ENCODE results near the gene TRIB2.

TRIB2 gene

DNA sequence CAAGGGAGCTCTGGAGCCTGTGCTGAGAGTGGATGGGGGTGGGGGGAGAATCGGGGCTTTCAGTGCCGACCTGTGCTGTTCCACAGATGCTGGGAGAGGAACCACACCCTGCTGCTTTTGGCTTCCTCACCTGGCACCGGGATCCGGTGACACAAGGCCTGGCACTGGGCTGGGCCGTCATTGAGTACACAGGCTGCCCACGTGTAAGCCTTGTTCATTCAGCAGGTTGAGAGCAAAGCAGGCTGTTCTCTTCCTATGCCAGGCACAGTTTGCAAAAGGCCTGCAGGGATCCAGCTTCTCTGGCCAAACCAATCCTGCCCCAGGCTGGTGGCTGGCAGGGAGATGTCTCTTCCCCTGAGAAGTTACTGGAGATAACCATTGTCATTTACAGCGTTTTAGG, 17.1 kb downstream of the TRIB2 start:
- Histone ChIP-seq H3K9ac (ENCODE audit: low read length) (no peak overlapping the region), H3K14ac (ENCODE audit: low read length) (no peak overlapping the region), H3K36me3 (ENCODE audit: control insufficient read depth in 1 of 2, insufficient read depth in 2 of 2, low read length in 2 of 2) (peaks cover 0 to 2% of the 10 kb centered on the region in 2 experiments), H3K79me1 (ENCODE audit: low read length) (no peaks in the 10 kb centered on the region), H3K27me3 (ENCODE audit: insufficient read depth, low read length) (no peaks in the 10 kb centered on the region), H3K4ac (ENCODE audit: low read depth, low read length) (no peak overlapping the region), H3K18ac (ENCODE audit: low read length) (no peak overlapping the region), H3K23ac (ENCODE audit: low read length) (no peak overlapping the region), H4K91ac (ENCODE audit: low read depth, low read length) (no peak overlapping the region), H3K79me2 (ENCODE audit: control insufficient read depth, insufficient read depth, low read length, poor library complexity) (no peaks in the 10 kb centered on the region), H4K12ac (ENCODE audit: low read depth, low read length) (no peak overlapping the region), H2BK120ac (ENCODE audit: insufficient read depth, low read length, poor library complexity) (no peak overlapping the region), H3K9me3 (ENCODE audit: insufficient read depth, low read depth, low read length) (peaks cover 1% of the 10 kb centered on the region), H3K4me1 (ENCODE audit: control insufficient read depth in 1 of 2, insufficient read depth in 2 of 2, low read length in 2 of 2) (peaks cover 0 to 13% of the 10 kb centered on the region in 2 experiments), H2BK5ac (ENCODE audit: low read depth, low read length, poor library complexity) (no peak overlapping the region), H3K27ac (ENCODE audit: low read depth, low read length) (no peak overlapping the region), H3K4me3 (ENCODE audit: low read depth, low read length) (no peak overlapping the region), H4K8ac (ENCODE audit: low read depth, low read length) (no peak overlapping the region), H2BK12ac (ENCODE audit: low read length) (no peak overlapping the region), H2AFZ (ENCODE audit: insufficient read depth, low read length, poor library complexity) (no peak overlapping the region), H2AK5ac (ENCODE audit: low read length) (no peak overlapping the region), H3K4me2 (ENCODE audit: low read length) (no peak overlapping the region)
- WGBS (ENCODE audit: extremely low coverage, insufficient coverage, insufficient read length): no CpG with 5 or more reads among the region's 7 CpGs
- DNase-seq: no peak

GRCh38 chr2:12734914-12735654, 18.3 kb downstream of the TRIB2 start:
- Histone ChIP-seq H4K8ac (ENCODE audit: low read depth, low read length) (no peak overlapping the region), H3K18ac (ENCODE audit: low read length) (no peak overlapping the region), H3K4me3 (ENCODE audit: low read depth, low read length) (no peak overlapping the region), H3K27me3 (ENCODE audit: insufficient read depth, low read length) (no peaks in the 10 kb centered on the region), H2AK5ac (ENCODE audit: low read length) (no peak overlapping the region), H3K23ac (ENCODE audit: low read length) (no peak overlapping the region), H3K9ac (ENCODE audit: low read length) (no peak overlapping the region), H2BK120ac (ENCODE audit: insufficient read depth, low read length, poor library complexity) (no peak overlapping the region), H3K36me3 (ENCODE audit: control insufficient read depth in 1 of 2, insufficient read depth in 2 of 2, low read length in 2 of 2) (peaks cover 0 to 2% of the 10 kb centered on the region in 2 experiments), H3K79me2 (ENCODE audit: control insufficient read depth, insufficient read depth, low read length, poor library complexity) (no peaks in the 10 kb centered on the region), H3K79me1 (ENCODE audit: low read length) (no peaks in the 10 kb centered on the region), H2BK5ac (ENCODE audit: low read depth, low read length, poor library complexity) (no peak overlapping the region), H2AFZ (ENCODE audit: insufficient read depth, low read length, poor library complexity) (no peak overlapping the region), H3K9me3 (ENCODE audit: insufficient read depth, low read depth, low read length) (peaks cover 1% of the 10 kb centered on the region), H3K4me2 (ENCODE audit: low read length) (no peak overlapping the region), H4K12ac (ENCODE audit: low read depth, low read length) (no peak overlapping the region), H4K91ac (ENCODE audit: low read depth, low read length) (no peak overlapping the region), H3K27ac (ENCODE audit: low read depth, low read length) (no peak overlapping the region), H3K14ac (ENCODE audit: low read length) (no peak overlapping the region), H2BK12ac (ENCODE audit: low read length) (no peak overlapping the region), H3K4me1 (ENCODE audit: control insufficient read depth in 1 of 2, insufficient read depth in 2 of 2, low read length in 2 of 2) (peaks cover 0 to 13% of the 10 kb centered on the region in 2 experiments), H3K4ac (ENCODE audit: low read depth, low read length) (no peak overlapping the region)
- no peak for DNase-seq
- WGBS (ENCODE audit: extremely low coverage, insufficient coverage, insufficient read length): no CpG with 5 or more reads among the region's 12 CpGs

GRCh38 chr2:12737297-12737696, 20.6 kb downstream of the TRIB2 start:
- no peak overlapping the region for H3K4ac ChIP-seq (ENCODE audit: low read depth, low read length)
- no peak overlapping the region for H4K12ac ChIP-seq (ENCODE audit: low read depth, low read length)
- peaks cover 5 to 18% of the 10 kb centered on the region in 2 experiments for H3K4me1 ChIP-seq (ENCODE audit: control insufficient read depth in 1 of 2, insufficient read depth in 2 of 2, low read length in 2 of 2)
- no peak overlapping the region for H2AFZ ChIP-seq (ENCODE audit: insufficient read depth, low read length, poor library complexity)
- no peaks in the 10 kb centered on the region for H3K79me1 ChIP-seq (ENCODE audit: low read length)
- H3K36me3 ChIP-seq (ENCODE audit: control insufficient read depth in 1 of 2, insufficient read depth in 2 of 2, low read length in 2 of 2): peaks cover 0 to 2% of the 10 kb centered on the region in 2 experiments
- H3K9ac ChIP-seq (ENCODE audit: low read length): no peak overlapping the region
- H3K18ac ChIP-seq (ENCODE audit: low read length): no peak overlapping the region
- H3K4me3 ChIP-seq (ENCODE audit: low read depth, low read length): no peak overlapping the region
- no peak overlapping the region for H3K4me2 ChIP-seq (ENCODE audit: low read length)
- H3K9me3 ChIP-seq (ENCODE audit: insufficient read depth, low read depth, low read length): peaks cover 1% of the 10 kb centered on the region
- H3K79me2 ChIP-seq (ENCODE audit: control insufficient read depth, insufficient read depth, low read length, poor library complexity): no peaks in the 10 kb centered on the region
- no peak overlapping the region for H3K23ac ChIP-seq (ENCODE audit: low read length)
- H2BK12ac ChIP-seq (ENCODE audit: low read length): no peak overlapping the region
- H2BK5ac ChIP-seq (ENCODE audit: low read depth, low read length, poor library complexity): no peak overlapping the region
- H4K8ac ChIP-seq (ENCODE audit: low read depth, low read length): no peak overlapping the region
- no peak overlapping the region for H3K27ac ChIP-seq (ENCODE audit: low read depth, low read length)
- no peaks in the 10 kb centered on the region for H3K27me3 ChIP-seq (ENCODE audit: insufficient read depth, low read length)
- H3K14ac ChIP-seq (ENCODE audit: low read length): no peak overlapping the region
- H2BK120ac ChIP-seq (ENCODE audit: insufficient read depth, low read length, poor library complexity): no peak overlapping the region
- H2AK5ac ChIP-seq (ENCODE audit: low read length): no peak overlapping the region
- H4K91ac ChIP-seq (ENCODE audit: low read depth, low read length): no peak overlapping the region
- no peak for DNase-seq
- no CpG with 5 or more reads among the region's 9 CpGs for WGBS (ENCODE audit: extremely low coverage, insufficient coverage, insufficient read length)

- Histone ChIP-seq H4K12ac (ENCODE audit: low read depth, low read length) (no peak overlapping the region), H2BK120ac (ENCODE audit: insufficient read depth, low read length, poor library complexity) (no peak overlapping the region), H3K79me2 (ENCODE audit: control insufficient read depth, insufficient read depth, low read length, poor library complexity) (no peaks in the 10 kb centered on the region), H4K8ac (ENCODE audit: low read depth, low read length) (no peak overlapping the region), H3K27me3 (ENCODE audit: insufficient read depth, low read length) (no peaks in the 10 kb centered on the region), H3K79me1 (ENCODE audit: low read length) (no peaks in the 10 kb centered on the region), H3K9me3 (ENCODE audit: insufficient read depth, low read depth, low read length) (peaks cover 1% of the 10 kb centered on the region), H3K18ac (ENCODE audit: low read length) (no peak overlapping the region), H3K27ac (ENCODE audit: low read depth, low read length) (no peak overlapping the region), H3K36me3 (ENCODE audit: control insufficient read depth in 1 of 2, insufficient read depth in 2 of 2, low read length in 2 of 2) (peaks cover 0 to 2% of the 10 kb centered on the region in 2 experiments), H3K4me1 (ENCODE audit: control insufficient read depth in 1 of 2, insufficient read depth in 2 of 2, low read length in 2 of 2) (peaks cover 5 to 18% of the 10 kb centered on the region in 2 experiments), H3K9ac (ENCODE audit: low read length) (no peak overlapping the region), H2AK5ac (ENCODE audit: low read length) (no peak overlapping the region), H3K4me2 (ENCODE audit: low read length) (no peak overlapping the region), H3K4ac (ENCODE audit: low read depth, low read length) (no peak overlapping the region), H3K4me3 (ENCODE audit: low read depth, low read length) (no peak overlapping the region), H2BK5ac (ENCODE audit: low read depth, low read length, poor library complexity) (no peak overlapping the region), H2BK12ac (ENCODE audit: low read length) (no peak overlapping the region), H3K23ac (ENCODE audit: low read length) (no peak overlapping the region), H4K91ac (ENCODE audit: low read depth, low read length) (no peak overlapping the region), H2AFZ (ENCODE audit: insufficient read depth, low read length, poor library complexity) (no peak overlapping the region), H3K14ac (ENCODE audit: low read length) (no peak overlapping the region)
- DNase-seq: no peak
- no CpG with 5 or more reads among the region's 11 CpGs for WGBS (ENCODE audit: extremely low coverage, insufficient coverage, insufficient read length)
These were observed 21.2 kb downstream of the TRIB2 start for GRCh38 chr2:12737738-12738485.
